Measurements from ENCODE around the gene ETS1. TPM values are rescaled to one million over a fixed set of nuclear protein-coding genes. Genes with fewer than 3 reads are reported as not detected.
A peak's percentile ranks its signal among the peaks of the same experiment; 100 is the strongest.

Gene ETS1
- total and polyA plus RNA-seq, 2 experiments from 2014 or later = 25.6 to 52.6 TPM

DNA sequence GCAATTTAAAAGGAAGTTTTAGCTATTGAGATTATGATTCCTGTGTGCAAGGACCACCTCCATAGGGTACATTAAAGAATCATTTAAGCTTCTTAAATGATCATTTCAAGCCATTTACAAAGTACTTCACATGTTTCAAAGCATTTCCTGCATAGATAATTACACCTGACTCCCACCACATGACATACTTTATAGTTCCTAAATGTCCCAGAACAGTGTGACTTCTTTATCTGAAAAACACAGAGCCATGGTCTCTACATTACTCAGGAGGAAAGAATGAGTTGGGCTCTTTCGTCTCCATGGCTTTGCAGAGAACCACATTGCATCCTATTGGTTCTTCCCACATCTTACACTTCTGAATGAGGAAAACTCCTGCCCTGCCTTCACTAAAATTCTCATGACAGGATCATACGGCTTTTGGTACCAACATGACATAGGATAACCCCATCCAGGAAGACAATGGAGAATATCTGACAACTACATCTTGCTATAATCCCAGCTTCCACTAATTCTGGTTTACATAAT lies 88.6 kb downstream of the ETS1 start (continued):
- TF ChIP-seq, protein P1, sequence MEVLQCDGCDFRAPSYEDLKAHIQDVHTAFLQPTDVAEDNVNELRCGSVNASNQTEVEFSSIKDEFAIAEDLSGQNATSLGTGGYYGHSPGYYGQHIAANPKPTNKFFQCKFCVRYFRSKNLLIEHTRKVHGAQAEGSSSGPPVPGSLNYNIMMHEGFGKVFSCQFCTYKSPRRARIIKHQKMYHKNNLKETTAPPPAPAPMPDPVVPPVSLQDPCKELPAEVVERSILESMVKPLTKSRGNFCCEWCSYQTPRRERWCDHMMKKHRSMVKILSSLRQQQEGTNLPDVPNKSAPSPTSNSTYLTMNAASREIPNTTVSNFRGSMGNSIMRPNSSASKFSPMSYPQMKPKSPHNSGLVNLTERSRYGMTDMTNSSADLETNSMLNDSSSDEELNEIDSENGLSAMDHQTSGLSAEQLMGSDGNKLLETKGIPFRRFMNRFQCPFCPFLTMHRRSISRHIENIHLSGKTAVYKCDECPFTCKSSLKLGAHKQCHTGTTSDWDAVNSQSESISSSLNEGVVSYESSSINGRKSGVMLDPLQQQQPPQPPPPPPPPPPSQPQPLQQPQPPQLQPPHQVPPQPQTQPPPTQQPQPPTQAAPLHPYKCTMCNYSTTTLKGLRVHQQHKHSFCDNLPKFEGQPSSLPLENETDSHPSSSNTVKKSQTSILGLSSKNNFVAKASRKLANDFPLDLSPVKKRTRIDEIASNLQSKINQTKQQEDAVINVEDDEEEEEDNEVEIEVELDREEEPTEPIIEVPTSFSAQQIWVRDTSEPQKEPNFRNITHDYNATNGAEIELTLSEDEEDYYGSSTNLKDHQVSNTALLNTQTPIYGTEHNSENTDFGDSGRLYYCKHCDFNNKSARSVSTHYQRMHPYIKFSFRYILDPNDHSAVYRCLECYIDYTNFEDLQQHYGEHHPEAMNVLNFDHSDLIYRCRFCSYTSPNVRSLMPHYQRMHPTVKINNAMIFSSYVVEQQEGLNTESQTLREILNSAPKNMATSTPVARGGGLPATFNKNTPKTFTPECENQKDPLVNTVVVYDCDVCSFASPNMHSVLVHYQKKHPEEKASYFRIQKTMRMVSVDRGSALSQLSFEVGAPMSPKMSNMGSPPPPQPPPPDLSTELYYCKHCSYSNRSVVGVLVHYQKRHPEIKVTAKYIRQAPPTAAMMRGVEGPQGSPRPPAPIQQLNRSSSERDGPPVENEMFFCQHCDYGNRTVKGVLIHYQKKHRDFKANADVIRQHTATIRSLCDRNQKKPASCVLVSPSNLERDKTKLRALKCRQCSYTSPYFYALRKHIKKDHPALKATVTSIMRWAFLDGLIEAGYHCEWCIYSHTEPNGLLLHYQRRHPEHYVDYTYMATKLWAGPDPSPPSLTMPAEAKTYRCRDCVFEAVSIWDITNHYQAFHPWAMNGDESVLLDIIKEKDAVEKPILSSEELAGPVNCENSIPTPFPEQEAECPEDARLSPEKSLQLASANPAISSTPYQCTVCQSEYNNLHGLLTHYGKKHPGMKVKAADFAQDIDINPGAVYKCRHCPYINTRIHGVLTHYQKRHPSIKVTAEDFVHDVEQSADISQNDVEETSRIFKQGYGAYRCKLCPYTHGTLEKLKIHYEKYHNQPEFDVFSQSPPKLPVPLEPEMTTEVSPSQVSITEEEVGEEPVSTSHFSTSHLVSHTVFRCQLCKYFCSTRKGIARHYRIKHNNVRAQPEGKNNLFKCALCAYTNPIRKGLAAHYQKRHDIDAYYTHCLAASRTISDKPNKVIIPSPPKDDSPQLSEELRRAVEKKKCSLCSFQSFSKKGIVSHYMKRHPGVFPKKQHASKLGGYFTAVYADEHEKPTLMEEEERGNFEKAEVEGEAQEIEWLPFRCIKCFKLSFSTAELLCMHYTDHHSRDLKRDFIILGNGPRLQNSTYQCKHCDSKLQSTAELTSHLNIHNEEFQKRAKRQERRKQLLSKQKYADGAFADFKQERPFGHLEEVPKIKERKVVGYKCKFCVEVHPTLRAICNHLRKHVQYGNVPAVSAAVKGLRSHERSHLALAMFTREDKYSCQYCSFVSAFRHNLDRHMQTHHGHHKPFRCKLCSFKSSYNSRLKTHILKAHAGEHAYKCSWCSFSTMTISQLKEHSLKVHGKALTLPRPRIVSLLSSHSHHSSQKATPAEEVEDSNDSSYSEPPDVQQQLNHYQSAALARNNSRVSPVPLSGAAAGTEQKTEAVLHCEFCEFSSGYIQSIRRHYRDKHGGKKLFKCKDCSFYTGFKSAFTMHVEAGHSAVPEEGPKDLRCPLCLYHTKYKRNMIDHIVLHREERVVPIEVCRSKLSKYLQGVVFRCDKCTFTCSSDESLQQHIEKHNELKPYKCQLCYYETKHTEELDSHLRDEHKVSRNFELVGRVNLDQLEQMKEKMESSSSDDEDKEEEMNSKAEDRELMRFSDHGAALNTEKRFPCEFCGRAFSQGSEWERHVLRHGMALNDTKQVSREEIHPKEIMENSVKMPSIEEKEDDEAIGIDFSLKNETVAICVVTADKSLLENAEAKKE (CRISPR knock-in tag; IDR thresholded peaks at IDR 0.05) = no peak
- no peak for TF ChIP-seq POLR2AphosphoS5 (IDR thresholded peaks at IDR 0.05; ENCODE audit: low read depth)

DNA sequence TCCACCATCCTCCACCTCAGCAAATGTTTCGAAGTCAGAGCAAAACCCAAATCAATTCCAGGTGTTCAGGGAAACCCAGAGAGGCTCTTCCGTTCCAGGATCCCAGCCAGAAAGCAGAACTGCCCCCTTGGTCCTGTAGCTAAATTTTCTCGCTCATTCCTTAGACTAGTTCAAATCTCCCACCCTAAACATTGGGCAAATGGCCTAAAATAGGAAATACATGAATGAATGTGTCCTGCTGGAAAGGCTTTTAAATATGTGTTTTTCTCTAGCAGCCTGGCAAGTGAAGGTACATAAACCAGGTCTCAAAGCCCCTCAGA lies 89.6 kb downstream of the ETS1 start:
- no peaks in the 10 kb centered on the region for H3K27me3 ChIP-seq (ENCODE audit: insufficient read depth)

More for the DNA sequence above, 89.6 kb downstream of the ETS1 start:
- Mint-ChIP-seq H3K9me3 (peaks cover 5% of the 10 kb centered on the region; the same call in 2 of the 3 replicates), H3K4me1 (peaks cover 25% of the 10 kb centered on the region), H3K4me3 (no peak overlapping the region), H3K27me3 (ENCODE audit: insufficient read depth, low read depth, poor library complexity) (no peaks in the 10 kb centered on the region), H3K27ac (0 out of 2 replicates have a peak overlapping the region, but pooled peaks have one; percentile 18), H3K36me3 (ENCODE audit: low read depth) (peaks cover 7% of the 10 kb centered on the region; the same call in 1 of the 3 replicates)
- Histone ChIP-seq H4K20me1 (replicated peaks; ENCODE audit: insufficient read depth) (peaks cover 13% of the 10 kb centered on the region; the same call in 1 of the 2 replicates), H2AFZ (no peak overlapping the region), H3K4me2 (peak overlapping the region; percentile 29; the same call in 1 of the 2 replicates), H3F3A (replicated peaks; ENCODE audit: low read depth) (no peaks in the 10 kb centered on the region), H3K4me1 (ENCODE audit: insufficient read depth) (peaks cover 35% of the 10 kb centered on the region), H3K9me2 (ENCODE audit: insufficient read depth) (0 out of 2 replicates have a peak, but pooled peaks cover 2% of the 10 kb centered on the region), H3K4me3 (no peak overlapping the region), H3K27ac (ENCODE audit: low read depth) (no peak overlapping the region), H3K79me2 (replicated peaks; ENCODE audit: insufficient read depth) (peaks cover 81% of the 10 kb centered on the region), H3K36me3 (ENCODE audit: insufficient read depth) (peaks cover 3% of the 10 kb centered on the region; the same call in 1 of the 2 replicates)
- DNase-seq (ENCODE audit: low spot score) (no peak), ATAC-seq (no peak)
- TF ChIP-seq, protein P2, sequence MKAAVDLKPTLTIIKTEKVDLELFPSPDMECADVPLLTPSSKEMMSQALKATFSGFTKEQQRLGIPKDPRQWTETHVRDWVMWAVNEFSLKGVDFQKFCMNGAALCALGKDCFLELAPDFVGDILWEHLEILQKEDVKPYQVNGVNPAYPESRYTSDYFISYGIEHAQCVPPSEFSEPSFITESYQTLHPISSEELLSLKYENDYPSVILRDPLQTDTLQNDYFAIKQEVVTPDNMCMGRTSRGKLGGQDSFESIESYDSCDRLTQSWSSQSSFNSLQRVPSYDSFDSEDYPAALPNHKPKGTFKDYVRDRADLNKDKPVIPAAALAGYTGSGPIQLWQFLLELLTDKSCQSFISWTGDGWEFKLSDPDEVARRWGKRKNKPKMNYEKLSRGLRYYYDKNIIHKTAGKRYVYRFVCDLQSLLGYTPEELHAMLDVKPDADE (IDR thresholded peaks at IDR 0.05) = no peak
- no peak for TF ChIP-seq JUNB (IDR thresholded peaks at IDR 0.05; ENCODE audit: unreplicated experiment)
